Kidney tubule cell (primary cell): ENCODE measurements around the gene NECTIN1.

ENCODE experiments used
- DNase-seq: peaks from one replicate; pipeline ENCODE4 v3.0.0-alpha.2; 2018; ENCODE audit warnings: low spot score

NECTIN1 gene

DNA sequence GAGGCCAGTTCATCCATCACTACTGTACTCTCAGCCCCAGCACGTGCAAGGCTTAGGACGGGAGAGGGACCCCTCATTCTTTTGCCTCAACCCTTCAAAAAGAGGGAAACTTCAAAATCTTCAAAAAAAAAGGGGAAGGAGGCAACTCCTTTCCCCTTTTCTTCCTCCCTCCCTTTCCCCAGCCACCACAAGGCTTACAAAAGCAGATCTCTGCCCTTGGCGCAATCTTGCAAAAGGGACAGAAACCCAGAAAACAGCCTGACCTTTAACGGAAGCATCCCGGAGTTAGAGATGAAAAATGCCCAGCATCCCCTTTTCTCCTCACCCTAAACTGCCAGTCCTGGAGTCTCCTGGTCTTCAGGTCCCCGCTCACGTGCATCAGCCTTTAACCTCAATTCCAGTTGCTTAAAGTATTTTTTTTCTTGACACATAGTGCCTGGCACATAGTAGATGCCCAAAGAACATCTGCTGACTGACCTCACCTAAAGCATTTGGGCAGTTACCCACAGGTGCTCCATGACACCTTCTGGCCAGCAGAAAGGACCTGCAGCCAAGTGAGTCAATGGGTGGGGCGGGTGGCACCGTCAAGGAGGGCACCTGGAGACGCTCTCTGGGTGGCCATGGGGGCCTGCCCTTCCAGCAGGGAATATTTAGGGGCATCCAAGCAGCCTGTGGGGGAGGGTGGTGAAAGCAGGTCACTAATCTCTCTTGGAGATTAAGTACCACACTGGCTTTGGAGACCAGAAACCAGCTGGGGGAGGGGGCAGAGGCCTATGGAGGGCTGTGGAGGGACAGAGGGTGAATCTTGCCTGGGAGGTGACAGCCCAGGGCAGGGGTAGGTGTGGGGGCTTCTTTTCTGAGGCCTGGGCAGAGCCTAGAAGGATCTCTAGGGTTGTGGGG lies 16.3 kb downstream of the NECTIN1 start:
- DNase-seq: no peak

GRCh38 chr11:119712006-119712405 lies 17.0 kb downstream of the NECTIN1 start:
- DNase-seq: no peak

DNA sequence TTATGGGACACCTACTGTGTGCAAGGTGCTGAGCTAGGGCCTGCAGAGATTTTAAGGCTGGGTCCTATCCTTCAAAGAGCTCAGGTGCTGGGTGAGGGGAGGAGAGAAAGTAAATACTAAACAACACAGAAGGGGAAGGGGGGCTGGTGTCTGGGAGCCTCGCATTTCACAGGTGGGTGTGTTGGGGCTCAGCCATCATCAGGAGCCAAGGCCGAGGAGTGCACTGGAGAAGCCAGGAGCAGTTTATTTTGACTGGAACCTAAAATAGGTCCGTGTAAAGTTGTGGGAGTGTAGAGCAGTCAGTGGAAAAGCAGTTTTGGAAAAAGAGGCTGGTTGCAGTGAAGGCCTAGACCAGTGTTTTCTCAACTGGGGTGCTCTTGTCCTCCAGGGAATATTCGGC lies 17.5 kb downstream of the NECTIN1 start:
- DNase-seq: no peak

DNA sequence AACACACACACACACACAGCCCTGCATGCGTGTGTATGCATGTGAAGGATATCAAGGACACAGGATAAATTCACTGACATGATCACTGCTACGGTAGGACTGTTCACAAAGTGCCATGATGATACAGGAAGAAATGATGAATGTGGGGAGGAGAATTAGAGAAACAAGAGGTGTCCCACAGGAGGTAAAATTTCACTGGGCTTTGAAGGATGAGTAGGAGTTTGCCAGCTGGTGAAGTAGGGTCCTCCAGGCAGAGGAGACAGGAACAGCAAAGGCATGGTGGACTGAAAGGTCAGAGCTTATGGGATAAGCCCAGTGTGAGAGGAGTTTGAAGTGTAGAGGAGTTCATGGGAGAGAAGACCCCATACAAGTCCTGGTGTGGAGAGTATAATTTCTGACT lies 18.6 kb downstream of the NECTIN1 start:
- no peak for DNase-seq

DNA sequence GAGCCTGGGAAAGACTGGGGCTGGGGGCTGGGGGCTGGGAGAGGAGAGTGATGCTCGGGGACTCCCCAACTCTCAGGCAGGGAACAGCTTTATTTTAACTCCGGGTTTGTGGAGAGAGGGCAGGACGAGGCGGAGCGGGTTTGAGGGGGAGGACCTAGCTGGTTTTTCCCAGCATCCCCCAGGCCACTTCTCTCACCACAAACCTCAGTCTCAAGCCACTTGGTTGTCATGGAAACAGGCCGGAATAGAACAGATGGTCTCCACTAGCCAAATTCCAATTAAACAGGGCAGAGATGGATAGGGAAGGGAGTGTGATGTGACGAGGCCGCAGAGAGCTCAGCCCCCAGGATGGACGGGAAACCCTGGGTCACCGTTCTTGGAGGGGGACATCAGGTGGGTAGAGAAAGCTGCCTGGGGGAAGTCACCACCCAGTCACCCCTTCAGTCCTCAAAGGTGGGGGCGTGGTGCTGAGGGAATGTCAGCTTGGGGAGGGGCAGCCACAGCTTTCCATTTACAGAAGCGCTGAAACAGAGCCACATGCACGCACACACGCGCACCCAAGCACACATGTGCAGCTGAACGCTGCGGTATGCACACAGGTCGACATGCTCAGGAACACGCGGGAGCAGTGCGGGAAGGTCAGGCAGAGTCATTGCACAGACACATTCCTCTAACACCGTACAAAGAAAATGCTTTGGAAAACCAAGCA lies 19.2 kb downstream of the NECTIN1 start:
- DNase-seq: no peak

- DNase-seq: no peak
Measured at GRCh38 chr11:119709171-119709570, 19.8 kb downstream of the NECTIN1 start.

GRCh38 chr11:119708384-119708783 lies 20.6 kb downstream of the NECTIN1 start:
- no peak for DNase-seq

- no peak for DNase-seq
Measured at GRCh38 chr11:119706887-119707286, 22.1 kb downstream of the NECTIN1 start.

DNA sequence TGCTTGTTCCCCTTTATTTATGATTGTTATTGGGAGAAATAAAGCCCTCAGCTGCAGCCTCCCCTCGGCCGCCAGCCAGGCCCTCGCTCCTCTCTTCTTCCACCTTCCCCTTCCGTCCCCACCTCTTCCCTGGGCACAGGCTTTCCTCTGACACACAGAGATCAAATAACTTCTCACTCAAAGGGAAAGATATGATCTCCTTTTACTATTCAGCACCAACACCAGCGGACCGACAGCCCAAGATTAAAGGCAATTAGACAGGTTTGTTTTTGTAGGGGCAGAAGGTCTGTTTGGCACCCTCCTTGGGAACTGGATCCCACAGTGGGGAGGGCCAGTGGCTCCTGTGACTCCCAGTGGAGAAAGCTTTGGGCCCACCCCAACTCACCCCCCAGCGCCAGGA lies 23.0 kb downstream of the NECTIN1 start:
- no peak for DNase-seq

GRCh38 chr11:119705362-119705761 lies 23.6 kb downstream of the NECTIN1 start:
- DNase-seq: no peak

DNA sequence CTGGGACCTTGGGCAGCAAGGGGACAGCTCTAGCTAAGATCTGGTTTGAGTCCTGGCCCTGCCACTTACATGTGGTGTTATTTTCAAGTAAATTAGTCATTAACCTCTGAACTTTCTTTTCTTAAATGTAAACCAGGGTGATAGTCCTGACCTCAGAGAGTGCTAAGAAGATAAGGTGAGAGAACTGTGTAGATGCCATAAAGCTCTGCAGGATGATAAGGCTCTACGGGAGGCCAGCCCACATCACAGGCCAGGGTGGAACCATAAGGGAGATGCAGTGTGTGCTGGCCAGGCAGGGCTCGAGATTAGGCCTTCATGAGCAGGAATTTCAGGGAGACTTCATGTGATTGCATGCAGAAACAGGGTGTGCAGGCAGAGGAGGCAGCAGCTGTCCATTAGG lies 24.2 kb downstream of the NECTIN1 start:
- no peak for DNase-seq

- DNase-seq: no peak
Measured at GRCh38 chr11:119701591-119702549, 27.1 kb downstream of the NECTIN1 start.

- DNase-seq: no peak
Measured at GRCh38 chr11:119700536-119701346, 28.3 kb downstream of the NECTIN1 start.

GRCh38 chr11:119700030-119700429 lies 29.0 kb downstream of the NECTIN1 start:
- DNase-seq: no peak

DNA sequence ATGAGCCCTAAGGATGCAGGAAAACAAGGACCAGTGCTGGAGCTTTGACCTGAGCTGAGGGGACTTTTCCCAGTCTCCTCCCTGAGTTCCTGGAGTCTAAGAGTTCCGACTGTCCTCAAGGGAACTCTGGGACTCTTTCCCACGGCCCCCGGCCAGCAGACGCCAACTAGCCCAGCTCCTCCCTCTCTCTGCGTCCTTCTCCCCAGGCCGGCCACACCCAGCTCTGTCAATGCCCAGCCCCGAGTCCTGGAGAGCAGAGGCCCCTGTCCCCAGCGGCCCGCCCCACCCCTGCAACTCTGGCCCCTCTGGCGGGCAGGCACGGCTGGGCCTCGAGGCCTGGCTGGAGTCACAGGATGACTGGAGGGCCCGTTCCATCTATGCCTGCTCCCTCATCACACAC lies 29.8 kb downstream of the NECTIN1 start:
- DNase-seq: no peak

- DNase-seq: no peak
Measured at GRCh38 chr11:119697882-119698281, 31.1 kb downstream of the NECTIN1 start.

GRCh38 chr11:119697445-119697844 lies 31.6 kb downstream of the NECTIN1 start:
- DNase-seq: no peak

DNA sequence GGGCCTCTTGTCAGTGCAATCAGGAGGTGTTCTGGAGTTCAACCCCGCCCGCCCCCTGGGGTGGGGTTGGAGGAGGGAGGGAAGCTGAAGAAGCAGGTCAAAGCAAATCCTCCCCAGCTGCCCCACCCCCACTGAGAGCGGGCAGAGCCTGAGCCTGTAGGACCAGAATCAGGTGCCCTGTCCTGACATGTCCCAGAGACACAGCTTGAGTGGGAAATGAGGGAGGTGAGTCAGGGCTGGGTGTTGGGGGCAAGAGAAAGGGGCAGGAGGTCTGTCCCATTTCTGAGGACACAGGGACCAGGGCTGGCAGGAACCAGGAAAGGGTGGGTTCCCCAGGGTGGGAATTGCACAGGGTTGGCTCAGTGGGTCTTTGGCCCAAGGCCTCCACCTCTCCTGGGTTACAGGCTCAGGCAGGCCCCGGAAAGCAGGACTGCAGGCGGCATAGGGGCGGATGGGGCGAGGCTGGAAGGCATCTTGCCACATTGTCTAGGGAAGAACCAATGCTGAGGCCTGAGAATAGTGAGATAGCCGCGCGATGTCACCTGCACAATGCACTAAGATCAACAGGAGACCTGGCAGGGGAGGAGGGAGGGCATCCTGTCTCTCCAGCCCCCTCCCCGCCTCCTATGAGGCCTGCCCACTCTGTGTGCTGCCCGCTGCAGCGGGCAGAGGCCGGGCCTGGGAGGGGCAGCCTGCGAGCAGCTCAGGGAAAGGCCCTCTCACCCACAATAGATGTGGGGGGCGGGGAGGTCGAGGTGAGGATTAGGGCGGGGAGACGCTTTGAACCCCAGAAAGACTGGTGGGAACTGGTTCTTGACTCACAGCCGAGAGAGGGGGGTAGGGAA lies 32.4 kb downstream of the NECTIN1 start:
- DNase-seq: no peak

GRCh38 chr11:119694334-119694733 lies 34.7 kb downstream of the NECTIN1 start:
- DNase-seq: peak; percentile 30

DNA sequence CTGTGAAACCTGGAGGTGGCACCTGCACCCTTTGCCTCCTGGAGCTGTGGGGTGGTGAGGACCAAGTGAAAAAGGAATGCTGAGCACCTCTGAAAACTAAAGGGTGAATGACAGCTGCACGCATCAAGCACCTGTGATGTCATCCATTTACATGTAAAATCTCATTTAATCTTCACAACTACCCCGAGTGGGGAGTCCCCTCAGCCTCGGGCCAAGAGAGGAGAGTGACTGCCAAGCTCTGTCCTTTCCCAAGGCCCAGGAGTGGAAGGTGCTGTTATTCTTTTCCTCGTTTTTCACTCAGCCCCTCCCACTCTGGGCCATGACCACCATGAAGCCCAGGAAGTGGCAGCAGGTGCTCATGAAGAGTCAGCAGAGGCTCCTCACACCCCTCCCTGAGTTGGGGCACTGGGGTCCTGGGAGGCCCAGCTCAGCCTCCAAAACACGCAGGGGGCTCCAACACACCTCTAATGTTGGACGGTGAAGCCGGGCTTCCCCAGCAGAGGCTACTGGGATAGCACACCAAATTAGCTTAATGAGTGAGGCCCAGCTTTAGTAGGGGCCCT lies 35.7 kb downstream of the NECTIN1 start:
- no peak for DNase-seq
